ENCODE results near the gene WDR83. TPM values are rescaled to one million over a fixed set of nuclear protein-coding genes. Genes with fewer than 3 reads are reported as not detected.
"Not testable (repeated sequence)": the region's sequence is repeated elsewhere in the genome, so short reads cannot be mapped to it uniquely, and the experiment has no call there.

WDR83 gene
- total RNA-seq, 2 experiments from 2014 or later, result 6.5 to 6.6 TPM

- ChIA-PET POLR2A (interaction anchor here (2.1 to 2.7 kb wide), 2 partner anchors 14 to 27 kb away, joined by 12 to 27 read pairs; partner anchors contain the start of gene DHPS), CTCF (interaction anchor here (1.0 kb wide), 1 partner anchor 82 kb away, joined by 3 read pairs; no protein-coding TSS in a partner anchor)
- intact Hi-C loops (cut with DNase I, micrococcal nuclease), result loop anchor here in 1 of 2 experiments (10.0 kb wide), 1 partner anchor 1191 kb away; the partner anchor contains the start of gene ZNF653
- Histone ChIP-seq H3K4me1 (ENCODE audit: insufficient read depth, low read length) (peaks cover 23% of the 10 kb centered on the region), H3K27me3 (ENCODE audit: control insufficient read depth in 1 of 2, insufficient read depth in 2 of 2, low read length in 2 of 2) (no peaks in the 10 kb centered on the region), H3K9me3 (ENCODE audit: control insufficient read depth in 1 of 2, insufficient read depth in 1 of 2, low read length in 2 of 2) (no peaks in the 10 kb centered on the region), H3K4me3 (ENCODE audit: low read length) (peak overlapping the region; percentile 98), H3K36me3 (ENCODE audit: insufficient read depth, low read length) (peaks cover 2% of the 10 kb centered on the region), H3K27ac (ENCODE audit: low read depth in 1 of 2, low read length in 2 of 2) (no peak overlapping the region)
- peaks cover 11% of the 10 kb centered on the region for H3K4me1 Mint-ChIP-seq (ENCODE audit: low read depth)
- no peaks in the 10 kb centered on the region for H3K27me3 Mint-ChIP-seq
- H3K27ac Mint-ChIP-seq, result no peak overlapping the region
- H3K9me3 Mint-ChIP-seq, result no peaks in the 10 kb centered on the region
- ATAC-seq (ENCODE audit: poor library complexity) (no peak), DNase-seq (no peak)
- peaks cover 16% of the 10 kb centered on the region for H3K36me3 Mint-ChIP-seq (ENCODE audit: low read depth)
- TF ChIP-seq, protein P1, sequence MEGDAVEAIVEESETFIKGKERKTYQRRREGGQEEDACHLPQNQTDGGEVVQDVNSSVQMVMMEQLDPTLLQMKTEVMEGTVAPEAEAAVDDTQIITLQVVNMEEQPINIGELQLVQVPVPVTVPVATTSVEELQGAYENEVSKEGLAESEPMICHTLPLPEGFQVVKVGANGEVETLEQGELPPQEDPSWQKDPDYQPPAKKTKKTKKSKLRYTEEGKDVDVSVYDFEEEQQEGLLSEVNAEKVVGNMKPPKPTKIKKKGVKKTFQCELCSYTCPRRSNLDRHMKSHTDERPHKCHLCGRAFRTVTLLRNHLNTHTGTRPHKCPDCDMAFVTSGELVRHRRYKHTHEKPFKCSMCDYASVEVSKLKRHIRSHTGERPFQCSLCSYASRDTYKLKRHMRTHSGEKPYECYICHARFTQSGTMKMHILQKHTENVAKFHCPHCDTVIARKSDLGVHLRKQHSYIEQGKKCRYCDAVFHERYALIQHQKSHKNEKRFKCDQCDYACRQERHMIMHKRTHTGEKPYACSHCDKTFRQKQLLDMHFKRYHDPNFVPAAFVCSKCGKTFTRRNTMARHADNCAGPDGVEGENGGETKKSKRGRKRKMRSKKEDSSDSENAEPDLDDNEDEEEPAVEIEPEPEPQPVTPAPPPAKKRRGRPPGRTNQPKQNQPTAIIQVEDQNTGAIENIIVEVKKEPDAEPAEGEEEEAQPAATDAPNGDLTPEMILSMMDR (IDR thresholded peaks at IDR 0.05), result no peak
- peak overlapping the region; percentile 79 for H3K4me3 Mint-ChIP-seq
Measured at GRCh38 chr19:12695514-12695913, 28.9 kb downstream of the WDR83 start.

DNA sequence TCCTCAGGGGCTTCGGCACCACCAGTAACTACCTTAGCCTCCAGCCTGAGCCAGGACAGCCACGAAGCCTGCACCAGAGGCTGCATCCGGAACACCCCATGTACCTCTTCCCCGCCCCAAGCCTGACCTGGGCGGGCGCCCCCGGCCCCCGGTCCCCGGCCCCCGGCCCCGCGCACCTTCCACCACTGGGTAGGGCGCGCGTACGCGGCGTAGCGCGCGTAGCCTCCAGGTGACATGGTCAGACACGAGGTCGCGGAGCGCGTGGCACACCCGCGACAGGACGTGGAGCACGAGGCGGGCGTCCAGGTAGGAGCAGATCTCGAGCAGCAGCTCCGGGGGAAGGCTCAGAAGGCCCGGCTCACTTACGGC is 29.4 kb downstream of the WDR83 start:
- CTCF ChIA-PET, result interaction anchor here (0.7 to 1.9 kb wide), 4 partner anchors 24 to 82 kb away, joined by 3 to 4 read pairs (median 4); no protein-coding TSS in a partner anchor
- Histone ChIP-seq H3K9me3 (ENCODE audit: control insufficient read depth in 1 of 2, insufficient read depth in 1 of 2, low read length in 2 of 2) (no peaks in the 10 kb centered on the region), H3K4me1 (ENCODE audit: insufficient read depth, low read length) (peaks cover 23% of the 10 kb centered on the region), H3K27me3 (ENCODE audit: control insufficient read depth in 1 of 2, insufficient read depth in 2 of 2, low read length in 2 of 2) (no peaks in the 10 kb centered on the region), H3K4me3 (ENCODE audit: low read length) (peak overlapping the region; percentile 98), H3K36me3 (ENCODE audit: insufficient read depth, low read length) (peaks cover 6% of the 10 kb centered on the region), H3K27ac (ENCODE audit: low read depth in 1 of 2, low read length in 2 of 2) (peak overlapping the region in 1 of 2 donors; percentile 90)
- TF ChIP-seq, protein P1 (IDR thresholded peaks at IDR 0.05), result no peak
- POLR2A ChIA-PET, result interaction anchor here (1.0 to 2.7 kb wide), 6 partner anchors 15 to 84 kb away, joined by 3 to 27 read pairs (median 6); partner anchors contain the start of genes DHPS, GET3 and ZNF791
- Mint-ChIP-seq H3K4me3 (peak overlapping the region; percentile 92), H3K27me3 (no peaks in the 10 kb centered on the region), H3K27ac (peak overlapping the region; percentile 95), H3K36me3 (ENCODE audit: low read depth) (peaks cover 21% of the 10 kb centered on the region), H3K4me1 (ENCODE audit: low read depth) (peaks cover 11% of the 10 kb centered on the region), H3K9me3 (no peaks in the 10 kb centered on the region)
- intact Hi-C loops (cut with DNase I, micrococcal nuclease), result loop anchor here (1.0 to 10.0 kb wide), 4 partner anchors 14 to 1191 kb away; partner anchors contain the start of genes DHPS (in 1 of the 2) and ZNF653 (in 1 of the 2)
- peak in 1 of 14 experiments; percentile 8 for DNase-seq
- peak; percentile 40 for ATAC-seq (ENCODE audit: poor library complexity)

- TF ChIP-seq, protein P1 (IDR thresholded peaks at IDR 0.05), result no peak
- CTCF ChIA-PET, result interaction anchor here (0.7 to 1.9 kb wide), 5 partner anchors 25 to 1440 kb away, joined by 3 to 4 read pairs (median 4); partner anchors contain the start of gene ASF1B
- H3K27ac ChIP-seq (ENCODE audit: low read depth in 1 of 2, low read length in 2 of 2), result peak within 1 kb of the TSS; percentile 78 to 90
- POLR2A ChIA-PET, result interaction anchor here (0.7 to 2.7 kb wide), 7 partner anchors 15 to 1996 kb away, joined by 3 to 27 read pairs (median 6); partner anchors contain the start of genes DHPS, GET3, QTRT1 and ZNF791
- Mint-ChIP-seq H3K9me3 (no peaks in the 10 kb centered on the region), H3K4me1 (ENCODE audit: low read depth) (peaks cover 11% of the 10 kb centered on the region), H3K27ac (peak within 1 kb of the TSS; percentile 95), H3K4me3 (peak within 1 kb of the TSS; percentile 92), H3K36me3 (ENCODE audit: low read depth) (peaks cover 27% of the 10 kb centered on the region), H3K27me3 (no peaks in the 10 kb centered on the region)
- H3K4me1 ChIP-seq (ENCODE audit: insufficient read depth, low read length), result peaks cover 23% of the 10 kb centered on the region
- H3K9me3 ChIP-seq (ENCODE audit: control insufficient read depth in 1 of 2, insufficient read depth in 1 of 2, low read length in 2 of 2), result no peaks in the 10 kb centered on the region
- DNase-seq (peak; percentile 93 to 99 (median 98)), ATAC-seq (ENCODE audit: poor library complexity) (peak; percentile 89)
- no peaks in the 10 kb centered on the region for H3K27me3 ChIP-seq (ENCODE audit: control insufficient read depth in 1 of 2, insufficient read depth in 2 of 2, low read length in 2 of 2)
- H3K4me3 ChIP-seq (ENCODE audit: low read length), result peak within 1 kb of the TSS; percentile 98
- H3K36me3 ChIP-seq (ENCODE audit: insufficient read depth, low read length), result peaks cover 12% of the 10 kb centered on the region
- intact Hi-C loops (cut with DNase I, micrococcal nuclease), result loop anchor here (1.0 to 10.0 kb wide), 4 partner anchors 14 to 1192 kb away; partner anchors contain the start of genes DHPS (in 1 of the 2) and ZNF653 (in 1 of the 2)
Measured at GRCh38 chr19:12696366-12697335, 30.0 kb downstream of the WDR83 start, which contains the start of gene FBXW9. TSS of gene FBXW9 (minus strand) at chr19:12696631. CDS start at chr19:12696581, 50 bp downstream.

- not testable (repeated sequence) for H3K27me3 ChIP-seq (ENCODE audit: control insufficient read depth in 1 of 2, insufficient read depth in 2 of 2, low read length in 2 of 2); H3K9me3 Mint-ChIP-seq; DNase-seq; H3K27me3 Mint-ChIP-seq; H3K4me3 ChIP-seq (ENCODE audit: low read length); H3K27ac Mint-ChIP-seq; H3K9me3 ChIP-seq (ENCODE audit: control insufficient read depth in 1 of 2, insufficient read depth in 1 of 2, low read length in 2 of 2); ATAC-seq (ENCODE audit: poor library complexity); H3K27ac ChIP-seq (ENCODE audit: low read depth in 1 of 2, low read length in 2 of 2)
- Histone ChIP-seq H3K4me1 (ENCODE audit: insufficient read depth, low read length) (peaks cover 23% of the 10 kb centered on the region), H3K36me3 (ENCODE audit: insufficient read depth, low read length) (peaks cover 20% of the 10 kb centered on the region)
- ChIA-PET CTCF (interaction anchor here (1.4 to 1.9 kb wide), 2 partner anchors 36 to 63 kb away, joined by 4 read pairs; no protein-coding TSS in a partner anchor), POLR2A (interaction anchor here (1.4 to 2.7 kb wide), 4 partner anchors 16 to 40 kb away, joined by 4 to 27 read pairs (median 6); partner anchors contain the start of genes DHPS and GET3)
- intact Hi-C loops (cut with DNase I, micrococcal nuclease), result loop anchor here in 1 of 2 experiments (10.0 kb wide), 1 partner anchor 1193 kb away; the partner anchor contains the start of gene ZNF653
- H3K4me1 Mint-ChIP-seq (ENCODE audit: low read depth), result peaks cover 11% of the 10 kb centered on the region
- H3K4me3 Mint-ChIP-seq, result peak overlapping the region; percentile 45
- peaks cover 31% of the 10 kb centered on the region for H3K36me3 Mint-ChIP-seq (ENCODE audit: low read depth)
Measured at GRCh38 chr19:12697425-12697824, 30.8 kb downstream of the WDR83 start.

Measured in CD4-positive, alpha-beta T cell (primary cell).